ENCODE data around the gene ENDOG. TPM values are rescaled to one million over a fixed set of nuclear protein-coding genes. Genes with fewer than 3 reads are reported as not detected.

ENDOG gene
- total RNA-seq, 4 donors from 2014 or later, result 9.9 to 53.6 (median 40.5) TPM

DNA sequence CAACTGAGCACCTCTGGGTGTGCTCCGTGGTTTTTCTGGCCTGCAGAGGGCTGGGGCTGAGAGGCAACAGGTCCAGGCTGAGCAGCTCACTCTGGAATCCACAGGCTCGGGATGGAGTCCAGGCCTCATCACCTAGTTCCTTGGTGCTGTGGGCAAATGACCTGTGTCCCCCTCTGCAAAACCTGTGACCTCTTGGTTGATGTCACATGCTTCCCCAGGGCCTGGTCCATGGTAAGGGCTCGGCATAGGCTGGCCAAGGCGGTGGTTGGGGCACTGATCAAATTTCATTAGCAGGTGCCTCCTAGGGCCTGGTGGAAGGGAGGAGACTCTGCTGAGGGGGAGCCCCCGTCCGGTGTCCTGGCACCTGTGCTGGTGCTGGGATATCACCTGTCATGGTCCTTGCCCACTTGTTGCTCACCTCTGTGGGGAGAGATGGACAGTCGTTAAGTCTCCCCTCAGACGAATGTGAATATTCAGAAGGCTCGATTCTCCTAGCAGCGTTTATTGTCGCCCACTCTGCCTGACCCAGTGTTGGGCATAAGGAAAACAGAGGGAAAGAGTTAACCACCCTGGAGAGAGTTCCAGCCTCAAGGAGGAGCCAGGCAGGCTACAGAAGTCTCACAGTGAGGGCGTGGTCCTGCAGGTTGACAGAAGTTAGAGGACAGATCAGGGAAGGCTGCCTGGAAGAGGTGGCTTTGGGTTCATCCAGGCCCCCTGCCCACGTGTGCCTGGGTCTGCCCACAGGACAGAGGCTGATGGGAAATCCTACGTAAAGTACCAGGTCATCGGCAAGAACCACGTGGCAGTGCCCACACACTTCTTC is 3.5 kb downstream of the ENDOG start:
- TF ChIP-seq, protein P1, sequence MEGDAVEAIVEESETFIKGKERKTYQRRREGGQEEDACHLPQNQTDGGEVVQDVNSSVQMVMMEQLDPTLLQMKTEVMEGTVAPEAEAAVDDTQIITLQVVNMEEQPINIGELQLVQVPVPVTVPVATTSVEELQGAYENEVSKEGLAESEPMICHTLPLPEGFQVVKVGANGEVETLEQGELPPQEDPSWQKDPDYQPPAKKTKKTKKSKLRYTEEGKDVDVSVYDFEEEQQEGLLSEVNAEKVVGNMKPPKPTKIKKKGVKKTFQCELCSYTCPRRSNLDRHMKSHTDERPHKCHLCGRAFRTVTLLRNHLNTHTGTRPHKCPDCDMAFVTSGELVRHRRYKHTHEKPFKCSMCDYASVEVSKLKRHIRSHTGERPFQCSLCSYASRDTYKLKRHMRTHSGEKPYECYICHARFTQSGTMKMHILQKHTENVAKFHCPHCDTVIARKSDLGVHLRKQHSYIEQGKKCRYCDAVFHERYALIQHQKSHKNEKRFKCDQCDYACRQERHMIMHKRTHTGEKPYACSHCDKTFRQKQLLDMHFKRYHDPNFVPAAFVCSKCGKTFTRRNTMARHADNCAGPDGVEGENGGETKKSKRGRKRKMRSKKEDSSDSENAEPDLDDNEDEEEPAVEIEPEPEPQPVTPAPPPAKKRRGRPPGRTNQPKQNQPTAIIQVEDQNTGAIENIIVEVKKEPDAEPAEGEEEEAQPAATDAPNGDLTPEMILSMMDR (IDR thresholded peaks at IDR 0.05), result no peak
- TF ChIP-seq POLR2A (IDR thresholded peaks at IDR 0.05), result no peak
- peaks cover 0 to 62% (median 0%) of the 10 kb centered on the region in 3 donors for H3K36me3 ChIP-seq
- no peaks in the 10 kb centered on the region for H3K27me3 ChIP-seq
- no peak overlapping the region for H3K4me3 ChIP-seq
- peaks cover 4 to 17% (median 8%) of the 10 kb centered on the region in 4 donors for H3K4me1 ChIP-seq
- no peak overlapping the region for H3K27ac ChIP-seq
- no peaks in the 10 kb centered on the region for H3K9me3 ChIP-seq
- no peak for DNase-seq

DNA sequence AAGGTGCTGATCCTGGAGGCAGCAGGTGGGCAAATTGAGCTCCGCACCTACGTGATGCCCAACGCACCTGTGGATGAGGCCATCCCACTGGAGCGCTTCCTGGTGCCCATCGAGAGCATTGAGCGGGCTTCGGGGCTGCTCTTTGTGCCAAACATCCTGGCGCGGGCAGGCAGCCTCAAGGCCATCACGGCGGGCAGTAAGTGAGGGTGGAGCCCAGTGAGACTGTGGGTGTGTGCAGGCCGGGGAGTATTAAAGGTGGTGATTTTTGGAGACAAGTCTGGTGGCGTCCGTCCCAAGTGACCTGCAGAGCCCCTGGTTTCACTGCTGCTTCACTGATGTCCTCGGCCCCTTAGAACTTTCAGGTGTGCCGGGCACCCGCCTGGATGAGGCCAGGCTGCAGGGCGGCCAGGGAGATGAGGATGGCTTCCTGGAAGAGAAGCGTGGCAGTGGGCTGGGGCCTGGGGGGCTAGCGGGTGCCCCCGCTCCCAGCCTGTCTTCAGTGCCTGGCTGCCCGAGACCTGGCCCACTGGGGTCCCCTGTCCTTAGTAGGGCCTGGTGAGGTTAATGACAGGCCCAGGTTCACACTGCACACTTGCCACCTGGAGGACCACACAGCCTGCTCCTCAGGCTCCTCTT is 4.2 kb downstream of the ENDOG start:
- no peak for DNase-seq
- TF ChIP-seq, protein P1 (IDR thresholded peaks at IDR 0.05), result no peak
- no peak for TF ChIP-seq POLR2A (IDR thresholded peaks at IDR 0.05)
- H3K27ac ChIP-seq, result no peak overlapping the region
- H3K4me1 ChIP-seq, result peaks cover 4 to 17% (median 8%) of the 10 kb centered on the region in 4 donors
- H3K9me3 ChIP-seq, result no peaks in the 10 kb centered on the region
- no peaks in the 10 kb centered on the region for H3K27me3 ChIP-seq
- peaks cover 0 to 66% (median 0%) of the 10 kb centered on the region in 3 donors for H3K36me3 ChIP-seq
- no peak overlapping the region for H3K4me3 ChIP-seq

DNA sequence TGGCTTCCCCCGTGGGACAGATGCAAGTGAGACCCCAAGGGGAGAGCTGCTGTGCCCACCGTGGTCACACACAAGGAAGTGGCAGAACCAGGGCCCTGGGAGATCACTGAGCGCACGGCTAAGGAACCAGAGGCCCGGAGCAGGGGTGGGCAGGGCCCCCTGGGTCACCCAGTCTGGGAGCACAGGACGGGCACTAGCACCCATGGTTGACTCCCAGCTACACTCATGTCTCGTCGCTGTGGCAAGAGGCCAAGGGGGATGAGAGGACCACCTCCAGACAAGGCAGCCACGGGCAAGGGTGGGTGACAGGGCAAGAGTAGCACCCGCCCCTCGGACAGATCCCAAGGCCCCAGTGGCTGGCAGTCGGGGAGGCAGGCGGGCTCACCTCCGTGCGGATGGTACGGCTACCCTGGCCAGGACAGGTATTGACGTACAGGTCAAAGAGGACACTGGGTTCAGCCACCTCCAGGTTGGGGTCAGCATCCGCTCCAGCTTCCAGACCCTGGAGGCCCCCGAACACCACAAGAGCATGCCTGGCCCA is 5.1 kb downstream of the ENDOG start:
- Histone ChIP-seq H3K27ac (no peak overlapping the region), H3K27me3 (no peaks in the 10 kb centered on the region), H3K4me3 (no peak overlapping the region), H3K9me3 (no peaks in the 10 kb centered on the region), H3K36me3 (peaks cover 0 to 66% (median 0%) of the 10 kb centered on the region in 3 donors), H3K4me1 (peaks cover 4 to 18% (median 8%) of the 10 kb centered on the region in 4 donors)
- TF ChIP-seq POLR2A (IDR thresholded peaks at IDR 0.05), result no peak
- TF ChIP-seq, protein P1 (IDR thresholded peaks at IDR 0.05), result no peak
- no peak for DNase-seq

DNA sequence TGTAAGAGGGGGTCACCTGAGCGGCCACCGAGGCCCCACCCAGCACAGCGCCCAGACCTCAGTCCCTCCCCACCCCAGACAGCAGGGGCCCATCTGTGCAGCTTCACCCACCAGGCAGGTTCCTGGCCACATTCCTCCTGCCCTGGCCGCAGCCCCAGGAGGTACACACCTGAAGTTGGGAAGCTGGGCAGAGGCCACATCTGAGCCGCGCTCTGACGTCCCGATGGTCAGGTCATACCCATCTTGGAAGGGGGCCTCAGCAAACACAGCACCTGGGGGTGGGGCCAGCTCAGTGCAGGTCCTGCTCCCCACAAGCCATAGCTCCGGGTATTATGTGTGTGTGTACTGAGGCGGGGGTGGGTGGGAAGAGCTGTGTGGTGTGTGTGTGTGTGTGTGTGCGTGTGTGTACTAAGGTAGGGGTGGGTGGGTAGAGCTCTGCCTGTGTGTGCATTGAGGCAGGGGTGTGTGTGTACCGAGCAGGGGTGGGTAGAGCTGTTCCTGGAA is 5.7 kb downstream of the ENDOG start:
- no peak for TF ChIP-seq POLR2A (IDR thresholded peaks at IDR 0.05)
- TF ChIP-seq, protein P1 (IDR thresholded peaks at IDR 0.05), result no peak
- no peaks in the 10 kb centered on the region for H3K9me3 ChIP-seq
- no peak overlapping the region for H3K4me3 ChIP-seq
- H3K4me1 ChIP-seq, result peaks cover 4 to 22% (median 11%) of the 10 kb centered on the region in 4 donors
- H3K36me3 ChIP-seq, result peaks cover 0 to 66% (median 0%) of the 10 kb centered on the region in 3 donors
- H3K27me3 ChIP-seq, result no peaks in the 10 kb centered on the region
- H3K27ac ChIP-seq, result no peak overlapping the region
- no peak for DNase-seq

DNA sequence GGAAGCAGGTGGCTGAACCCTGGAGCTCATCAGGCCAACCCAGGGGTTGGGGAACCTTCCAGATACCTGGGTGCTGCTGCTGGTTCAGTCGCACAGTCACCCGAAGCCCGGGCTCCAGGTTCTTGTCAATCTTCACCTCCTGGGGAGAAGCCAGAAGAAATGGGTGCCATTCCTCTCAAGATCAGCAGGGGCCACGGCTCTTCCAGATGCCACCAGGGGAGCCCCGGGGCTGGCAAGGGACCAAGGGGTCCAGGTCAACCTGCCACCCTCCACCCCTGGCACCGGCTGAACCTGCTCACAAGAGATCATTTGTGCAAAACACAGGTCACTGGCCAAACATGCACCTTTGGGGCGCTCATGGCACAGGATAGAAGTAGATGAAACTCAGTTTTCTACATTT is 6.6 kb downstream of the ENDOG start:
- TF ChIP-seq, protein P1 (IDR thresholded peaks at IDR 0.05), result no peak
- no peak for TF ChIP-seq POLR2A (IDR thresholded peaks at IDR 0.05)
- H3K4me1 ChIP-seq, result peaks cover 0 to 15% (median 7%) of the 10 kb centered on the region in 4 donors
- H3K27ac ChIP-seq, result no peak overlapping the region
- peaks cover 0 to 66% (median 0%) of the 10 kb centered on the region in 3 donors for H3K36me3 ChIP-seq
- H3K27me3 ChIP-seq, result no peaks in the 10 kb centered on the region
- no peak for DNase-seq
- no peak overlapping the region for H3K4me3 ChIP-seq
- no peaks in the 10 kb centered on the region for H3K9me3 ChIP-seq

All from Peyer's patch (tissue), 4 donors.